Activated CD4-positive, alpha-beta T cell treated with anti-CD3 and anti-CD28 coated beads for 36 hours (primary cell): ENCODE results near the gene KAT2B. TPM values are rescaled to one million over a fixed set of nuclear protein-coding genes. Genes with fewer than 3 reads are reported as not detected.

Experiments
- ATAC-seq: fragments of 200-7000 bp; cut with Tn5 transposase; one replicate; pipeline ENCODE4 v1.10.0; 2021; ENCODE audit warnings: mild to moderate bottlenecking, moderate library complexity
- CTCF ChIA-PET: fragments of 350-600 bp; sonication (Branson Sonifier 250); formaldehyde crosslinking; loops from one replicate; lab custom pipeline; 2021; ENCODE audit warnings: antibody characterized with exemption; lab: Charles Lee
- POLR2A ChIA-PET: fragments of 350-600 bp; sonication (Branson Sonifier 250); formaldehyde crosslinking; loops from one replicate; lab custom pipeline; 2021; ENCODE audit warnings: antibody characterized with exemption, inconsistent platforms; lab: Charles Lee
- DNase-seq: peaks from one replicate; pipeline ENCODE4 v3.0.0-alpha.2; 2020
- H3K27ac Mint-ChIP-seq: one replicate; pipeline ENCODE4 v1.8.0; 2021; ENCODE audit warnings: mixed read lengths
- H3K27me3 Mint-ChIP-seq: one replicate; pipeline ENCODE4 v1.8.0; 2021; ENCODE audit warnings: mixed read lengths
- H3K36me3 Mint-ChIP-seq: one replicate; pipeline ENCODE4 v1.8.0; 2021; ENCODE audit warnings: low read depth, mixed read lengths
- H3K4me1 Mint-ChIP-seq: one replicate; pipeline ENCODE4 v1.8.0; 2021; ENCODE audit warnings: mixed read lengths
- H3K4me3 Mint-ChIP-seq: one replicate; pipeline ENCODE4 v1.8.0; 2021; ENCODE audit warnings: mild to moderate bottlenecking, moderate library complexity, mixed read lengths
- H3K9me3 Mint-ChIP-seq: one replicate; pipeline ENCODE4 v1.8.0; 2021; ENCODE audit warnings: low read depth, mixed read lengths
- intact Hi-C, 2 experiments: fragments of 100-400 bp; cut with DNase I in 1 of 2; cut with micrococcal nuclease in 1 of 2; formaldehyde crosslinking; loops; one replicate each; pipeline versions ENCODE4 v1.14.2 to v1.15.1; 2022 to 2024; cut with DNase I, micrococcal nuclease
- total RNA-seq, 2 experiments: library from RNA; stranded (reverse); gene quantifications; one replicate each; pipeline ENCODE4 v1.2.3, GENCODE V29; 2021

Gene KAT2B
- total RNA-seq, 2 experiments from 2014 or later = 17.2 to 18.5 TPM

GRCh38 chr3:20055020-20055775 is 15.0 kb downstream of the KAT2B start:
- DNase-seq (peak; percentile 40), ATAC-seq (peak; percentile 47)
- peaks cover 41% of the 10 kb centered on the region for H3K4me1 Mint-ChIP-seq
- H3K27me3 Mint-ChIP-seq = no peaks in the 10 kb centered on the region
- no peak overlapping the region for H3K27ac Mint-ChIP-seq
- CTCF ChIA-PET = interaction anchor here (1.2 to 6.0 kb wide), 4 partner anchors 11 to 134 kb away, joined by 3 to 24 read pairs (median 5); partner anchors contain the start of gene KAT2B
- no peaks in the 10 kb centered on the region for H3K9me3 Mint-ChIP-seq
- intact Hi-C loops = loop anchor here (1.0 to 10.0 kb wide), 5 partner anchors 49 to 1958 kb away; no protein-coding TSS in a partner anchor
- no peak overlapping the region for H3K4me3 Mint-ChIP-seq
- H3K36me3 Mint-ChIP-seq = peaks cover 5% of the 10 kb centered on the region
- POLR2A ChIA-PET = interaction anchor here (0.6 to 4.2 kb wide), 5 partner anchors 12 to 123 kb away, joined by 3 to 19 read pairs (median 3); partner anchors contain the start of gene KAT2B

- ATAC-seq = no peak
- intact Hi-C loops = loop anchor here (1.0 to 10.0 kb wide), 5 partner anchors 48 to 1959 kb away; no protein-coding TSS in a partner anchor
- no peaks in the 10 kb centered on the region for H3K9me3 Mint-ChIP-seq
- no peak overlapping the region for H3K27ac Mint-ChIP-seq
- DNase-seq = no peak
- peaks cover 5% of the 10 kb centered on the region for H3K36me3 Mint-ChIP-seq
- H3K4me1 Mint-ChIP-seq = peaks cover 38% of the 10 kb centered on the region
- no peaks in the 10 kb centered on the region for H3K27me3 Mint-ChIP-seq
- CTCF ChIA-PET = interaction anchor here (1.2 to 6.0 kb wide), 2 partner anchors 14 to 119 kb away, joined by 5 to 24 read pairs; partner anchors contain the start of gene KAT2B
- no peak overlapping the region for H3K4me3 Mint-ChIP-seq
- POLR2A ChIA-PET = interaction anchor here (0.7 to 4.2 kb wide), 2 partner anchors 15 to 48 kb away, joined by 3 to 19 read pairs; partner anchors contain the start of gene KAT2B
Observed at GRCh38 chr3:20055842-20056241, 15.6 kb downstream of the KAT2B start.

- Mint-ChIP-seq H3K27ac (no peak overlapping the region), H3K36me3 (peaks cover 5% of the 10 kb centered on the region), H3K27me3 (no peaks in the 10 kb centered on the region), H3K4me1 (peaks cover 35% of the 10 kb centered on the region), H3K9me3 (no peaks in the 10 kb centered on the region), H3K4me3 (no peak overlapping the region)
- ChIA-PET POLR2A (interaction anchor here (0.7 to 1.2 kb wide), 3 partner anchors 16 to 133 kb away, joined by 3 to 6 read pairs (median 3); no protein-coding TSS in a partner anchor), CTCF (interaction anchor here (1.1 to 1.2 kb wide), 2 partner anchors 16 to 120 kb away, joined by 3 to 4 read pairs; partner anchors contain the start of gene KAT2B)
- ATAC-seq (peak; percentile 46), DNase-seq (peak; percentile 50)
- intact Hi-C loops = loop anchor here in 1 of 2 experiments (1.0 to 10.0 kb wide), 6 partner anchors 47 to 1960 kb away; partner anchors contain the start of gene RAB5A
Observed at GRCh38 chr3:20056725-20057611, 16.7 kb downstream of the KAT2B start.

- CTCF ChIA-PET = interaction anchor here (1.1 to 1.4 kb wide), 3 partner anchors 17 to 191 kb away, joined by 3 to 5 read pairs (median 4); partner anchors contain the start of gene KAT2B
- peaks cover 5% of the 10 kb centered on the region for H3K36me3 Mint-ChIP-seq
- H3K4me1 Mint-ChIP-seq = peaks cover 31% of the 10 kb centered on the region
- no peak for ATAC-seq
- H3K27ac Mint-ChIP-seq = peak overlapping the region; percentile 35
- no peaks in the 10 kb centered on the region for H3K9me3 Mint-ChIP-seq
- DNase-seq = no peak
- H3K27me3 Mint-ChIP-seq = no peaks in the 10 kb centered on the region
- POLR2A ChIA-PET = interaction anchor here (0.7 to 1.2 kb wide), 3 partner anchors 16 to 134 kb away, joined by 3 to 6 read pairs (median 3); no protein-coding TSS in a partner anchor
- no peak overlapping the region for H3K4me3 Mint-ChIP-seq
- intact Hi-C loops = loop anchor here in 1 of 2 experiments (1.0 to 10.0 kb wide), 6 partner anchors 47 to 1960 kb away; partner anchors contain the start of gene RAB5A
Observed at GRCh38 chr3:20057612-20058180, 17.4 kb downstream of the KAT2B start.

GRCh38 chr3:20059929-20060328 is 19.7 kb downstream of the KAT2B start:
- H3K27ac Mint-ChIP-seq = peak overlapping the region; percentile 1
- no peak for DNase-seq
- intact Hi-C loops = loop anchor here in 1 of 2 experiments (5.0 to 10.0 kb wide), 4 partner anchors 1188 to 1963 kb away; no protein-coding TSS in a partner anchor
- CTCF ChIA-PET = no interaction called here
- no peaks in the 10 kb centered on the region for H3K27me3 Mint-ChIP-seq
- no peak overlapping the region for H3K4me3 Mint-ChIP-seq
- ATAC-seq = no peak
- POLR2A ChIA-PET = no interaction called here
- peaks cover 35% of the 10 kb centered on the region for H3K4me1 Mint-ChIP-seq
- peaks cover 5% of the 10 kb centered on the region for H3K36me3 Mint-ChIP-seq
- H3K9me3 Mint-ChIP-seq = no peaks in the 10 kb centered on the region

- CTCF ChIA-PET = interaction anchor here (0.7 kb wide), 1 partner anchor 17 kb away, joined by 3 read pairs; no protein-coding TSS in a partner anchor
- Mint-ChIP-seq H3K27ac (peak overlapping the region; percentile 12), H3K4me3 (no peak overlapping the region), H3K4me1 (peaks cover 40% of the 10 kb centered on the region), H3K36me3 (peaks cover 5% of the 10 kb centered on the region), H3K9me3 (no peaks in the 10 kb centered on the region), H3K27me3 (no peaks in the 10 kb centered on the region)
- ATAC-seq (peak; percentile 61), DNase-seq (peak; percentile 48)
- intact Hi-C loops = loop anchor here in 1 of 2 experiments (1.0 kb wide), 1 partner anchor 130 kb away; no protein-coding TSS in a partner anchor
- POLR2A ChIA-PET = no interaction called here
Observed at GRCh38 chr3:20060974-20061685, 20.9 kb downstream of the KAT2B start.

GRCh38 chr3:20062996-20063395 is 22.8 kb downstream of the KAT2B start:
- no peak for DNase-seq
- POLR2A ChIA-PET = no interaction called here
- Mint-ChIP-seq H3K9me3 (no peaks in the 10 kb centered on the region), H3K27ac (no peak overlapping the region), H3K27me3 (no peaks in the 10 kb centered on the region), H3K4me3 (no peak overlapping the region), H3K36me3 (peaks cover 5% of the 10 kb centered on the region), H3K4me1 (peaks cover 42% of the 10 kb centered on the region)
- ATAC-seq = no peak
- intact Hi-C loops = no loop called here
- CTCF ChIA-PET = no interaction called here

GRCh38 chr3:20064387-20064786 is 24.1 kb downstream of the KAT2B start:
- CTCF ChIA-PET = no interaction called here
- POLR2A ChIA-PET = no interaction called here
- intact Hi-C loops = no loop called here
- Mint-ChIP-seq H3K36me3 (peaks cover 9% of the 10 kb centered on the region), H3K4me1 (peaks cover 48% of the 10 kb centered on the region), H3K9me3 (no peaks in the 10 kb centered on the region), H3K27ac (no peak overlapping the region), H3K27me3 (no peaks in the 10 kb centered on the region), H3K4me3 (no peak overlapping the region)
- ATAC-seq (no peak), DNase-seq (no peak)

- ChIA-PET CTCF (no interaction called here), POLR2A (no interaction called here)
- intact Hi-C loops = no loop called here
- peaks cover 45% of the 10 kb centered on the region for H3K4me1 Mint-ChIP-seq
- no peak overlapping the region for H3K27ac Mint-ChIP-seq
- ATAC-seq = no peak
- H3K4me3 Mint-ChIP-seq = no peak overlapping the region
- DNase-seq = no peak
- H3K9me3 Mint-ChIP-seq = no peaks in the 10 kb centered on the region
- peaks cover 6% of the 10 kb centered on the region for H3K36me3 Mint-ChIP-seq
- H3K27me3 Mint-ChIP-seq = no peaks in the 10 kb centered on the region
Observed at GRCh38 chr3:20064796-20065564, 24.7 kb downstream of the KAT2B start.
